Thyroid gland (tissue), 4 donors: ENCODE data around the gene BRD4.

Source experiments
- POLR2A ChIP-seq, 2 donors: fragments of 450-650 bp; IDR thresholded peaks; one replicate each; pipeline ENCODE4 v1.6.1; 2017; ENCODE audit warnings: antibody characterized with exemption in 2 of 2, mild to moderate bottlenecking in 2 of 2, moderate library complexity in 1 of 2
- TF ChIP-seq, protein P1 (sequence below), 6 experiments: fragments of 200-600 bp in 3 of 6; fragments of 450-650 bp in 3 of 6; sonication (generic) in 3 of 6; IDR thresholded peaks; one replicate each; pipeline ENCODE4 v1.5.1; 2016 to 2019; ENCODE audit warnings: antibody characterized with exemption in 6 of 6, mild to moderate bottlenecking in 2 of 6, inconsistent platforms in 1 of 6, moderate library complexity in 1 of 6

DNA sequence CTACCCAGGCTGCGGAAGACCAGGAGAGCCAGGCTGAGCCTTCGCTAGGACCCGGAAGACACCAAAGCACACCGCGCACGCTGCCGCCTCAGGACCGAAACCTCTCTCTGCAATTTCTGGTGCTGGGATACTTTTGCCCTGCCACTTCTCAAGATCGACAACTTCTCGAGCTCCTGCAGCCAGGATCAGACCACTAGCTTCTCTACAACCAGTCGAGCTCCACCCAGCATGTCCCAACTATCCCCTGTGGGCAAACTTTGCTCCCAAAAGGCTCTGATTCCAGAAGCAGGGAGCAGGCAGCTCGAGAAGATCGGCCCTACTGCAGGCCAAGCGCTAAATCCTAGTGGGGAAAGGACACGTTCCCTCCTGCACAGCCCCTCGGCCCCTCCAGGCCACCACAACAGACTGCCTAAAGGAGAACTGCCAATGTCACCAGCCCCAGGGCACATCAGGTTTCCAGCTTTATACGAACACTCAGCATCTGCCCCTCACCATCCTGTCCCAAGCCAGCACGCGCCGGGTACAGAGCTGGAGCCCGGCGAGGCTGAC, 46.3 kb upstream of the BRD4 start:
- TF ChIP-seq, protein P1, sequence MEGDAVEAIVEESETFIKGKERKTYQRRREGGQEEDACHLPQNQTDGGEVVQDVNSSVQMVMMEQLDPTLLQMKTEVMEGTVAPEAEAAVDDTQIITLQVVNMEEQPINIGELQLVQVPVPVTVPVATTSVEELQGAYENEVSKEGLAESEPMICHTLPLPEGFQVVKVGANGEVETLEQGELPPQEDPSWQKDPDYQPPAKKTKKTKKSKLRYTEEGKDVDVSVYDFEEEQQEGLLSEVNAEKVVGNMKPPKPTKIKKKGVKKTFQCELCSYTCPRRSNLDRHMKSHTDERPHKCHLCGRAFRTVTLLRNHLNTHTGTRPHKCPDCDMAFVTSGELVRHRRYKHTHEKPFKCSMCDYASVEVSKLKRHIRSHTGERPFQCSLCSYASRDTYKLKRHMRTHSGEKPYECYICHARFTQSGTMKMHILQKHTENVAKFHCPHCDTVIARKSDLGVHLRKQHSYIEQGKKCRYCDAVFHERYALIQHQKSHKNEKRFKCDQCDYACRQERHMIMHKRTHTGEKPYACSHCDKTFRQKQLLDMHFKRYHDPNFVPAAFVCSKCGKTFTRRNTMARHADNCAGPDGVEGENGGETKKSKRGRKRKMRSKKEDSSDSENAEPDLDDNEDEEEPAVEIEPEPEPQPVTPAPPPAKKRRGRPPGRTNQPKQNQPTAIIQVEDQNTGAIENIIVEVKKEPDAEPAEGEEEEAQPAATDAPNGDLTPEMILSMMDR (IDR thresholded peaks at IDR 0.05), result no peak
- no peak for TF ChIP-seq POLR2A (IDR thresholded peaks at IDR 0.05)
